Activated naive CD4-positive, alpha-beta T cell treated with Interleukin-2 at 50 U/mL for 16 hours (primary cell): ENCODE results near the gene CHRD.

ENCODE experiments used
- DNase-seq: peaks from one replicate; pipeline ENCODE4 v3.0.0-alpha.2; 2020

The CHRD gene

GRCh38 chr3:184361932-184362667 is 17.8 kb upstream of the CHRD start:
- peak; percentile 52 for DNase-seq

GRCh38 chr3:184362668-184363546 is 16.9 kb upstream of the CHRD start:
- DNase-seq = peak; percentile 95

GRCh38 chr3:184366619-184367289 is 13.1 kb upstream of the CHRD start:
- DNase-seq = no peak

GRCh38 chr3:184368116-184368515 is 11.7 kb upstream of the CHRD start:
- no peak for DNase-seq

- no peak for DNase-seq
Observed at GRCh38 chr3:184368586-184369183, 11.2 kb upstream of the CHRD start.

GRCh38 chr3:184371570-184372018 is 8.3 kb upstream of the CHRD start:
- peak; percentile 60 for DNase-seq

- no peak for DNase-seq
Observed at GRCh38 chr3:184372296-184372821, 7.5 kb upstream of the CHRD start.

GRCh38 chr3:184372911-184373310 is 6.9 kb upstream of the CHRD start:
- no peak for DNase-seq

- no peak for DNase-seq
Observed at GRCh38 chr3:184373422-184373821, 6.4 kb upstream of the CHRD start.

- DNase-seq = no peak
Observed at GRCh38 chr3:184375747-184376461, 4.0 kb upstream of the CHRD start.

GRCh38 chr3:184377374-184377773 is 2.5 kb upstream of the CHRD start:
- no peak for DNase-seq

GRCh38 chr3:184377882-184378445 is 1.9 kb upstream of the CHRD start, which contains the start of gene THPO:
TSS of gene THPO (minus strand) at chr3:184378207. CDS start at chr3:184376259, 1,948 bp downstream.
- DNase-seq = no peak

- no peak for DNase-seq
Observed at GRCh38 chr3:184378651-184379357, 1.1 kb upstream of the CHRD start.

- peak; percentile 42 for DNase-seq
Observed at GRCh38 chr3:184380185-184380626, 352 bp downstream of the CHRD start.

GRCh38 chr3:184380627-184381260 is 890 bp downstream of the CHRD start:
- peak; percentile 23 for DNase-seq

GRCh38 chr3:184381261-184382224 is 1.7 kb downstream of the CHRD start:
- DNase-seq = no peak

GRCh38 chr3:184382326-184383032 is 2.6 kb downstream of the CHRD start:
- no peak for DNase-seq

- DNase-seq = no peak
Observed at GRCh38 chr3:184383033-184383740, 3.3 kb downstream of the CHRD start.
